ENCODE measurements around the gene OR51I1. TPM values are rescaled to one million over a fixed set of nuclear protein-coding genes. Genes with fewer than 3 reads are reported as not detected.

OR51I1 gene
- total and polyA plus RNA-seq, 2 of the 13 experiments (the other 11 are each of a cell fraction or from before 2014, with no cell fraction given), result 0.09 TPM; not detected in 1

- FAIRE-seq (no peak), ATAC-seq (no peak), DNase-seq (ENCODE audit: low spot score) (no peak)
- in situ Hi-C loops (cut with HindIII; ENCODE audit: extremely low pct_ligation_motif_present, low pct_unique_long_range_greater_than_20kb) (no loop called here), intact Hi-C loops (cut with micrococcal nuclease; ENCODE audit: unreplicated experiment) (no loop called here)
- H3K27ac ChIP-seq (ENCODE audit: extremely low read length, insufficient read depth, low read length), result no peak within 1 kb of the TSS
- H3K9ac ChIP-seq (ENCODE audit: insufficient read depth, low read depth, low read length), result no peak within 1 kb of the TSS
- BruUV-seq (replicated peaks), result no TSS peak
- H3K79me2 ChIP-seq (ENCODE audit: insufficient read depth, low read length), result no peaks in the 10 kb centered on the region
- H2AFZ ChIP-seq (ENCODE audit: low read length), result no peak within 1 kb of the TSS
- POLR2A ChIA-PET, result no interaction called here
- H3K4me1 ChIP-seq (ENCODE audit: insufficient read depth, low read length), result no peaks in the 10 kb centered on the region
- H4K20me1 ChIP-seq (ENCODE audit: insufficient read depth, low read length), result no peaks in the 10 kb centered on the region
- no peak within 1 kb of the TSS for H3K4me2 ChIP-seq (ENCODE audit: low read depth, low read length)
- TF ChIP-seq ZNF12 (CRISPR knock-in tag; IDR thresholded peaks at IDR 0.05), result no peak
- TF ChIP-seq KDM2A (CRISPR knock-in tag; IDR thresholded peaks at IDR 0.05; ENCODE audit: borderline replicate concordance, low read depth), result no peak
- no peak for TF ChIP-seq ARID2 (CRISPR knock-in tag; IDR thresholded peaks at IDR 0.05; ENCODE audit: borderline replicate concordance)
- TF ChIP-seq ZNF768 (CRISPR knock-in tag; IDR thresholded peaks at IDR 0.05), result no peak
- no peak for TF ChIP-seq ESRRA (CRISPR knock-in tag; IDR thresholded peaks at IDR 0.05; ENCODE audit: low read depth)
- no peak for TF ChIP-seq SMARCE1 (IDR thresholded peaks at IDR 0.05; ENCODE audit: borderline replicate concordance)
- TF ChIP-seq GATA4 (IDR thresholded peaks at IDR 0.05; ENCODE audit: borderline replicate concordance, low read depth), result no peak
- no peak for TF ChIP-seq CBX2 (IDR thresholded peaks at IDR 0.05; ENCODE audit: low read depth, low read length)
- TF ChIP-seq CBX2 (CRISPR knock-in tag; IDR thresholded peaks at IDR 0.05; ENCODE audit: low read depth), result no peak
- TF ChIP-seq ZC3H13 (CRISPR knock-in tag; IDR thresholded peaks at IDR 0.05), result no peak
- no peak for TF ChIP-seq ZNF124 (CRISPR knock-in tag; IDR thresholded peaks at IDR 0.05)
- no peak for TF ChIP-seq JUND (CRISPR knock-in tag; IDR thresholded peaks at IDR 0.05)
- no peak for TF ChIP-seq MNT (IDR thresholded peaks at IDR 0.05)
- no peak for TF ChIP-seq ZNF253 (CRISPR knock-in tag; IDR thresholded peaks at IDR 0.05; ENCODE audit: borderline replicate concordance)
- TF ChIP-seq ZBTB44 (CRISPR knock-in tag; IDR thresholded peaks at IDR 0.05), result no peak
- no peaks in the 10 kb centered on the region for H3K36me3 ChIP-seq (replicated peaks in 1 of 2; ENCODE audit: control insufficient read depth in 1 of 2, insufficient read depth in 2 of 2, low read length in 2 of 2)
- H3K9me3 ChIP-seq (ENCODE audit: low read length), result no peaks in the 10 kb centered on the region
- CTCF ChIA-PET (ENCODE audit: low intra/inter-chr PET ratio, low total read pairs), result no interaction called here
- WGBS (ENCODE audit: low lambda C conversion rate), result 24% methylated on average over 1 of the region's 1 CpG
- 0 out of 5 replicates have a peak, but pooled peaks cover 0 to 12% of the 10 kb centered on the region in 2 experiments for H3K27me3 ChIP-seq (ENCODE audit: control insufficient read depth in 1 of 2, insufficient read depth in 2 of 2, low read length in 2 of 2)
- no peak within 1 kb of the TSS for H3K4me3 ChIP-seq (replicated peaks in 1 of 3; ENCODE audit: insufficient read depth in 1 of 3, low read depth in 2 of 3, low read length in 3 of 3)
Measured at GRCh38 chr11:5421811-5422210, 19.5 kb downstream of the OR51I1 start, which contains the start of gene OR51Q1. OR51Q1 (plus strand) TSS chr11:5422111; CDS start chr11:5422201, 90 bp downstream.

Measured in HepG2 (cell line).